Measurements from ENCODE around the gene ARHGAP6.
A peak's percentile ranks its signal among the peaks of the same experiment; 100 is the strongest.

ARHGAP6 gene

DNA sequence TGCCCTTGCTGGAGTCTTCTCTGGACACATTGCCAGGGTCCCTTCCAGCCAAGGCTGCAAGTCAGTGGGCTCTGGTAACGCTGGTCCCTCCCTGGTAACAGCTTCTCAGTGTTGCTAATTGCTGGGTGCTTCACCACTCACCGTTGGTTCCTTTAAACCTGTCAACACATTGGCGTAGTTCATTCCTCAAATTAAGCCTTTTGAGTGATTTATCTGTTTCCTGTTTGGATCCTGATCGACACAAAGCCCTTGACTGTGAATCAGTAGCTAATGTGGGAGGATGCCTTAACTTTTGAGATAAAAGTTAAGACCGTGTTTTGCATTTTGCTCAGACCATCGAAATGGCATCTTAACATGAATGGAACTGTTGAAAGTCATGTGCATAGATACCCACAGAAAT is 246.6 kb downstream of the ARHGAP6 start:
- no peak for DNase-seq (ENCODE audit: low read depth)
- H3K4me3 ChIP-seq (ENCODE audit: low read depth, low read length) = no peak overlapping the region
- TF ChIP-seq, protein P1, sequence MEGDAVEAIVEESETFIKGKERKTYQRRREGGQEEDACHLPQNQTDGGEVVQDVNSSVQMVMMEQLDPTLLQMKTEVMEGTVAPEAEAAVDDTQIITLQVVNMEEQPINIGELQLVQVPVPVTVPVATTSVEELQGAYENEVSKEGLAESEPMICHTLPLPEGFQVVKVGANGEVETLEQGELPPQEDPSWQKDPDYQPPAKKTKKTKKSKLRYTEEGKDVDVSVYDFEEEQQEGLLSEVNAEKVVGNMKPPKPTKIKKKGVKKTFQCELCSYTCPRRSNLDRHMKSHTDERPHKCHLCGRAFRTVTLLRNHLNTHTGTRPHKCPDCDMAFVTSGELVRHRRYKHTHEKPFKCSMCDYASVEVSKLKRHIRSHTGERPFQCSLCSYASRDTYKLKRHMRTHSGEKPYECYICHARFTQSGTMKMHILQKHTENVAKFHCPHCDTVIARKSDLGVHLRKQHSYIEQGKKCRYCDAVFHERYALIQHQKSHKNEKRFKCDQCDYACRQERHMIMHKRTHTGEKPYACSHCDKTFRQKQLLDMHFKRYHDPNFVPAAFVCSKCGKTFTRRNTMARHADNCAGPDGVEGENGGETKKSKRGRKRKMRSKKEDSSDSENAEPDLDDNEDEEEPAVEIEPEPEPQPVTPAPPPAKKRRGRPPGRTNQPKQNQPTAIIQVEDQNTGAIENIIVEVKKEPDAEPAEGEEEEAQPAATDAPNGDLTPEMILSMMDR (IDR thresholded peaks at IDR 0.05; ENCODE audit: control insufficient read depth, extremely low read depth, insufficient read depth) = no peak

DNA sequence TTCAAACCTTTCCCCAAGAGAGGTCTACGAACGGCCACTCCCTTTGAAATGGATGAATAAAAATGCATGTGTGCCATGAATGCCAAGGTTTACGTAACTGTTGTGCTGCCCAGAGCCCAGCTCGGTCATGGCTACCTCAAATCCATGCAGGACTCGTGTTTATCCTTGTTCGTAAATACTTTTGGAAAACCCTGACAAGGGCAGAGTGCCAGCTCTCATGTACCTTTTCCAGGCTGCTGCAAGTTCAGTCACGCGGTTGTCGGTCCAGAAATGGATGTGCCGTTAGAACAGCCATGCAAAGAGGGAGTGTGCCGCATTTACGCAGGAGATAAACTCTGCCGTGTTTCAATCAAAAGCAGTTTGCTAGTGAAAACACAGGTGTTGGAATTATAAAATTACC is 249.1 kb downstream of the ARHGAP6 start:
- H3K4me3 ChIP-seq (ENCODE audit: low read depth, low read length) = peak overlapping the region; percentile 15; the same call in 1 of the 2 replicates
- TF ChIP-seq, protein P1 (IDR thresholded peaks at IDR 0.05; ENCODE audit: control insufficient read depth, extremely low read depth, insufficient read depth) = no peak
- peak; percentile 33 for DNase-seq (ENCODE audit: low read depth)

DNA sequence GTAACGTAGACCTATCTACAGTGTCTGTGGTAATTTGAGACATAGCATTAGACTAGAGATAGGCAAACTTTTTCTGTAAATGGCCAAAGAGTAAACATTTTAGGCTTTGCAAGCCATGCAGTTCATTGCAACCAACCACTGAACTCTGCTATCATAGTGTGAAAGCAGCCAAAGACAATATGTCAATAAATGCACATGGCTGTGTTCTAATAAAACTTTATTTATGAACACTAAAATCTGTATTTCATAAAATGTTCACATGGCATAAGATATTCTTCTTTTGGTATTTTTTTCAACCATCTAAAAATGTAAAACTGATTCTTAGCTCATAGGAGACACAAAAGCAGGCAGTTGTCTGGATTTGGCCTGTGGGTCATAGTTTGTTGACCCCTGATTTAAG is 251.6 kb downstream of the ARHGAP6 start:
- TF ChIP-seq, protein P1 (IDR thresholded peaks at IDR 0.05; ENCODE audit: control insufficient read depth, extremely low read depth, insufficient read depth) = no peak
- DNase-seq (ENCODE audit: low read depth) = no peak
- no peak overlapping the region for H3K4me3 ChIP-seq (ENCODE audit: low read depth, low read length)

DNA sequence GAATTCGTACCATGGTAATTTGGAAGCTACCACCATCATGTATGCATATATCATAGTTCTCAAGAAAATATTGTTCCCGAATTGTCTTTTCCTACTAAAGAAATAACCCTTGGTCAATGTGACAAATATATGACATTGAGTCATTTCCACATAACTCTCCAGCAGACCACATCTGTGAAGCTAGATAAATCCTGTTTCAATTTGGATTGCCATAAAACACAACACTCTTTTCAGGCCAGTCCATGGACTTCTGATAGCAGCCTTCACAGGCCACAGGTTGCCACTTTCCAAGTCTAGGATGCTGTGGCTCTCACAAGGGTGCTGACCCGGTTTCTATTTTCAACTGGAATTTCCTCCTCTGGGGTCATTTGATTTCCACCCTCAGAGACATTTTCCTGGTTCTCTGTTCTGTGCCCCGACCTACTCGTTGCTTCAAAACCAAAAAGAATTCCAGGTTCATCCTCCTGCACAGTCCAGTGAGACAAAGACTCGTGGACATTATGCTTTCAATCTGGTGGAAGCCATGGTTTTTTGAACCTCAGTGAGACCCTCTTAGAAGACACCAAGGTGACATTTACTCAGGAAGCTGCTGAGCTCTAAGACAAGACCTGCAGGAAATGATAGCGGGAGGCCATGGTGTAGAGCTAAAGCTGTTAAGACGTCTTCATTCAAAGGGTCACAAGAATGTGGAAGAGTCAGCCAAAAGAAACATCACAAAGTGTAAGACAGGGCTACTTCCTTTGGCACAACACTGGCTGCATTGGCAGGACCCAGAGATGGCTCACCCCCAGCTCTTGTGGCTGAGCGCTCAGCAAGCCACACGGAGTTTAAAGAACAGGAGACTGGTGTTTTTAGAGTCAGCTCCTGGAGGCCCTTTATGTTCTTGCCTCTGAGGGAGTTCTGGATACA is 252.8 kb downstream of the ARHGAP6 start:
- H3K4me3 ChIP-seq (ENCODE audit: low read depth, low read length) = no peak overlapping the region
- DNase-seq (ENCODE audit: low read depth) = peak; percentile 63
- TF ChIP-seq, protein P1 (IDR thresholded peaks at IDR 0.05; ENCODE audit: control insufficient read depth, extremely low read depth, insufficient read depth) = no peak

DNA sequence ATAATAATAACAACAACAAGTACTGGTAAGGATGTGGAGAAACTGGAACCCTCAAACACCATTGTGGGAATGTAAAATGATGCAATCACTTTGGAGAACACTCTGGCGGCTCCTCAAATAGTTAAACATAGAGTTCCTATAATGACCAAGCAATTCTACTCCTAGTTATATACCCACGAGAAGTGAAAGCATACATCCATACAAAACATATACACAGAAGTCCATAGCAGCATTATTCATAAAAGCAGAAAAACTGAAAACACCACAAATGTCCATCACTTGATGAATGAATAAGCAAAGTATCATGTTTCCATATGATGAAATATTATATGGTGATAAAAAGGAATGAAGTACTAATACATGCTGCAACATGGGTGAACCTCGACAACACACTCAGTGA is 255.8 kb downstream of the ARHGAP6 start:
- TF ChIP-seq, protein P1 (IDR thresholded peaks at IDR 0.05; ENCODE audit: control insufficient read depth, extremely low read depth, insufficient read depth) = no peak
- no peak overlapping the region for H3K4me3 ChIP-seq (ENCODE audit: low read depth, low read length)

DNA sequence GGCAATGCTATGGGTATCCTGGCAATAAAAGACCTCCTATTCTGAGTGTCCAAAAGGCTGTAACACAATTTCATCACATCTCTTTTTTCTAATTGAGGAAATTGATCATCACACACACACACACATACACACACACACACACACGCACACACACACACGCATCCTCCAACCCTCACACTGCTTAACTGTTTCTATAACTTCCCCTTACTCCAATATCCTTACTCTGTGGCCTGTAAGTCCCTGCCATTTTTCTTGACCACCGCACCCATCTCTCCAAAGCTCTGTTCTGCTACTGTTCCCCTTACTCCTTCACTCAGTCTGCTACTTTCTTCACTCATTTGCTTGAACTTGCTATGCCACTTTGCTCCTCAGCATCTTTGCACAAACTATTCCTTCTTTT is 256.9 kb downstream of the ARHGAP6 start:
- H3K4me3 ChIP-seq (ENCODE audit: low read depth, low read length) = no peak overlapping the region
- DNase-seq (ENCODE audit: low read depth) = no peak
- TF ChIP-seq, protein P1 (IDR thresholded peaks at IDR 0.05; ENCODE audit: control insufficient read depth, extremely low read depth, insufficient read depth) = no peak

More for the DNA sequence above, 255.8 kb downstream of the ARHGAP6 start:
- no peak for DNase-seq (ENCODE audit: low read depth)

DNA sequence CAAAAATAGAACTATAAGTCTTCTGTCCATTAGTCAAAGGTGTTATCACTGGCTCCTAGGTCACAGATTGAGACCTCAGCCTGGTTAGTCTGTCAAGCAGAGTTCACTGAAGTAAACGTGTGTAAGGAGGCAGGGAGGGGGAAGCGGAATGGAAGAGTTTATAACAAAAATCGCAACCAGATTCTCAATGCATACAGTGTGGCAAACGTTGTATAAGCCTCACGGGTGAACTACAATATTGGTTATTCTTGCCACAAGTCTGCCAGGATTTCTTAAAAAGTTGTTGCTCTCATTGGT is 257.7 kb downstream of the ARHGAP6 start:
- TF ChIP-seq, protein P1 (IDR thresholded peaks at IDR 0.05; ENCODE audit: control insufficient read depth, extremely low read depth, insufficient read depth) = no peak
- H3K4me3 ChIP-seq (ENCODE audit: low read depth, low read length) = no peak overlapping the region

More for the DNA sequence above, 257.7 kb downstream of the ARHGAP6 start:
- no peak for DNase-seq (ENCODE audit: low read depth)
